H1 (cell line): ENCODE results near the gene SENP6. TPM values are rescaled to one million over a fixed set of nuclear protein-coding genes. Genes with fewer than 3 reads are reported as not detected.

Experiments
- CTCF ChIA-PET: fragments of 300-600 bp; sonication (Branson Sonifier 250); formaldehyde crosslinking; loops from one replicate; lab custom pipeline; 2021; ENCODE audit not compliant: partially characterized antibody; lab: Charles Lee
- POLR2A ChIA-PET: fragments of 300-600 bp; sonication (Branson Sonifier 250); formaldehyde crosslinking; loops from one replicate; lab custom pipeline; 2021; ENCODE audit warnings: inconsistent platforms; ENCODE audit not compliant: partially characterized antibody; lab: Charles Lee
- DNase-seq, 2 experiments: peaks; one replicate each; pipeline versions ENCODE4 v3.0.0 to v3.0.0-alpha.2; 2010 to 2022; ENCODE audit warnings: low spot score in 2 of 2, low read depth in 1 of 2, mixed read lengths in 1 of 2
- FAIRE-seq: peaks from 2 replicates; lab custom pipeline; 2011; peaks lifted over from hg19 to GRCh38; lab: Jason Lieb, UNC
- H2AFZ ChIP-seq: 2 replicates; pipeline ENCODE4 v1.8.1; 2012; ENCODE audit warnings: low read length, inconsistent platforms
- H2AK5ac ChIP-seq: 2 replicates; pipeline ENCODE4 v1.6.1; 2013; ENCODE audit warnings: low read depth, low read length
- H2BK120ac ChIP-seq: replicated peaks from 2 replicates; pipeline ENCODE3; 2013; ENCODE audit warnings: low read depth, low read length, inconsistent platforms
- H2BK12ac ChIP-seq: 2 replicates; pipeline ENCODE4 v1.6.1; 2013; ENCODE audit warnings: low read depth, low read length
- H2BK15ac ChIP-seq: 2 replicates; pipeline ENCODE4 v1.6.1; 2013; ENCODE audit warnings: low read length
- H2BK20ac ChIP-seq: 2 replicates; pipeline ENCODE4 v1.6.1; 2013; ENCODE audit warnings: low read length
- H2BK5ac ChIP-seq: 2 replicates; pipeline ENCODE4 v1.6.1; 2013; ENCODE audit warnings: low read depth, low read length
- H3K14ac ChIP-seq: 2 replicates; pipeline ENCODE4 v1.6.1; 2013; ENCODE audit warnings: inconsistent platforms; ENCODE audit not compliant: insufficient read length
- H3K18ac ChIP-seq: 2 replicates; pipeline ENCODE4 v1.6.1; 2013; ENCODE audit warnings: low read length; ENCODE audit errors: extremely low read depth
- H3K23ac ChIP-seq: 2 replicates; pipeline ENCODE4 v1.6.1; 2013; ENCODE audit warnings: inconsistent platforms; ENCODE audit not compliant: insufficient read length
- H3K23me2 ChIP-seq: 2 replicates; pipeline ENCODE4 v1.6.1; 2013; ENCODE audit warnings: low read depth, low read length
- H3K27ac ChIP-seq: 2 replicates; pipeline ENCODE4 v1.6.1; 2011; ENCODE audit warnings: low read depth, low read length, inconsistent platforms
- H3K27me3 ChIP-seq, 4 experiments: replicated peaks in 1 of 4; 1 replicate in 1 of 4; 2 replicates in 3 of 4; pipeline versions ENCODE4 v1.6.1 to v1.8.1; 2011 to 2013; ENCODE audit warnings: low read length in 3 of 4, mild to moderate bottlenecking in 3 of 4, inconsistent platforms in 2 of 4, mixed read lengths in 2 of 4, moderate library complexity in 1 of 4; ENCODE audit not compliant: control insufficient read depth in 3 of 4, insufficient read depth in 3 of 4; ENCODE audit errors: extremely low read depth in 1 of 4
- H3K36me3 ChIP-seq, 4 experiments: 2 replicates each; pipeline versions ENCODE4 v1.6.1 to v1.8.1; 2011 to 2013; ENCODE audit warnings: mild to moderate bottlenecking in 4 of 4, low read length in 3 of 4, moderate library complexity in 2 of 4, control low read depth in 1 of 4, inconsistent platforms in 1 of 4; ENCODE audit not compliant: insufficient read depth in 4 of 4, control insufficient read depth in 2 of 4
- H3K4ac ChIP-seq: replicated peaks from 2 replicates; pipeline ENCODE3; 2013; ENCODE audit warnings: low read length, low read depth, mixed read lengths, inconsistent platforms; ENCODE audit not compliant: insufficient read length
- H3K4me1 ChIP-seq, 4 experiments: replicated peaks in 1 of 4; 1 replicate in 1 of 4; 2 replicates in 3 of 4; pipeline versions ENCODE4 v1.6.1 to v1.8.1; 2011 to 2013; ENCODE audit warnings: low read length in 3 of 4, inconsistent platforms in 2 of 4, mixed read lengths in 1 of 4; ENCODE audit not compliant: insufficient read depth in 4 of 4, control insufficient read depth in 3 of 4
- H3K4me2 ChIP-seq, 2 experiments: 2 replicates each; pipeline versions ENCODE4 v1.6.1 to v1.8.1; 2011 to 2013; ENCODE audit warnings: low read depth in 2 of 2, low read length in 2 of 2, control low read depth in 1 of 2, inconsistent platforms in 1 of 2, mild to moderate bottlenecking in 1 of 2; ENCODE audit not compliant: insufficient read depth in 1 of 2
- H3K4me3 ChIP-seq, 4 experiments: fragments of 200-600, 300-600 bp in 1 of 4; sonication (generic), shearing (Covaris generic), sonication (Bioruptor Twin) in 1 of 4; 2 replicates each; pipeline versions ENCODE4 v1.5.1 to v1.8.1; 2011 to 2016; ENCODE audit warnings: low read length in 4 of 4, low read depth in 3 of 4, control low read depth in 2 of 4, inconsistent platforms in 2 of 4, mild to moderate bottlenecking in 2 of 4, mixed read lengths in 1 of 4, moderate library complexity in 1 of 4; ENCODE audit not compliant: insufficient read depth in 2 of 4; ENCODE audit errors: extremely low read depth in 1 of 4
- H3K56ac ChIP-seq: replicated peaks from 2 replicates; pipeline ENCODE3; 2013; ENCODE audit warnings: low read depth, mild to moderate bottlenecking, mixed read lengths, low read length, inconsistent platforms; ENCODE audit not compliant: insufficient read length
- H3K79me1 ChIP-seq: 2 replicates; pipeline ENCODE4 v1.6.1; 2013; ENCODE audit warnings: low read depth, low read length, control low read depth
- H3K79me2 ChIP-seq, 2 experiments: 2 replicates each; pipeline versions ENCODE4 v1.6.1 to v1.8.1; 2012 to 2013; ENCODE audit warnings: low read length in 2 of 2, mild to moderate bottlenecking in 2 of 2, inconsistent platforms in 1 of 2; ENCODE audit not compliant: insufficient read depth in 2 of 2, control insufficient read depth in 1 of 2
- H3K9ac ChIP-seq, 4 experiments: replicated peaks in 1 of 4; 1 replicate in 1 of 4; 2 replicates in 3 of 4; pipeline versions ENCODE4 v1.6.1 to v1.8.1; 2011 to 2013; ENCODE audit warnings: low read depth in 3 of 4, low read length in 3 of 4, control low read depth in 2 of 4, mild to moderate bottlenecking in 2 of 4, moderate library complexity in 2 of 4, inconsistent platforms in 1 of 4; ENCODE audit errors: extremely low read depth in 1 of 4
- H3K9me3 ChIP-seq, 2 experiments: 2 replicates each; pipeline versions ENCODE4 v1.6.1 to v1.8.1; 2012 to 2013; ENCODE audit warnings: mild to moderate bottlenecking in 2 of 2, moderate library complexity in 2 of 2, control low read depth in 1 of 2, inconsistent platforms in 1 of 2, low read depth in 1 of 2, low read length in 1 of 2, mixed read lengths in 1 of 2; ENCODE audit not compliant: insufficient read depth in 2 of 2
- H4K20me1 ChIP-seq, 2 experiments: replicated peaks in 1 of 2; 2 replicates each; pipeline versions ENCODE3 to v1.8.1; 2011 to 2013; ENCODE audit warnings: inconsistent platforms in 2 of 2, low read length in 2 of 2, mild to moderate bottlenecking in 1 of 2; ENCODE audit not compliant: insufficient read depth in 2 of 2, control insufficient read depth in 1 of 2
- H4K5ac ChIP-seq: 2 replicates; pipeline ENCODE4 v1.6.1; 2013; ENCODE audit warnings: low read length, low read depth, mixed read lengths, inconsistent platforms; ENCODE audit not compliant: insufficient read length
- H4K8ac ChIP-seq: 2 replicates; pipeline ENCODE4 v1.8.0; 2013; ENCODE audit warnings: mild to moderate bottlenecking, moderate library complexity, low read length, inconsistent platforms; ENCODE audit not compliant: insufficient read depth; ENCODE audit errors: extremely low read depth
- H4K91ac ChIP-seq: replicated peaks from 2 replicates; pipeline ENCODE3; 2013; ENCODE audit warnings: low read length, mixed read lengths, inconsistent platforms; ENCODE audit not compliant: insufficient read length
- EZH2 ChIP-seq: fragments of 200-600 bp; sonication (generic); IDR thresholded peaks from 2 replicates; pipeline ENCODE4 v1.7.1; 2012; ENCODE audit warnings: low read depth, mild to moderate bottlenecking, moderate library complexity, low read length, inconsistent platforms; ENCODE audit not compliant: severe bottlenecking
- FOSL1 ChIP-seq: IDR thresholded peaks from 2 replicates; pipeline ENCODE4 v1.6.1; 2011; ENCODE audit warnings: mild to moderate bottlenecking, low read depth, low read length, moderate library complexity; ENCODE audit not compliant: insufficient read depth
- GABPA ChIP-seq: IDR thresholded peaks from 2 replicates; pipeline ENCODE4 v1.6.1; 2011; ENCODE audit warnings: mild to moderate bottlenecking, low read length, moderate library complexity, borderline replicate concordance; ENCODE audit not compliant: insufficient read depth
- GTF2F1 ChIP-seq: IDR thresholded peaks from 2 replicates; pipeline ENCODE4 v1.6.1; 2012; ENCODE audit warnings: low read depth, low read length, improper control_type of control experiment, borderline replicate concordance
- HDAC2 ChIP-seq, 2 experiments: fragments of 300-600 bp in 1 of 2; sonication (generic) in 1 of 2; IDR thresholded peaks; 2 replicates each; pipeline ENCODE4 v1.6.1; 2011 to 2012; ENCODE audit warnings: low read depth in 2 of 2, low read length in 2 of 2, mild to moderate bottlenecking in 2 of 2, moderate library complexity in 2 of 2, borderline replicate concordance in 1 of 2, inconsistent platforms in 1 of 2
- NANOG ChIP-seq: IDR thresholded peaks from 2 replicates; pipeline ENCODE4 v1.6.1; 2011; ENCODE audit warnings: low read length, low read depth, mild to moderate bottlenecking, inconsistent platforms; ENCODE audit not compliant: insufficient read depth, poor library complexity, severe bottlenecking
- RFX5 ChIP-seq: IDR thresholded peaks from 2 replicates; pipeline ENCODE4 v1.6.1; 2011; ENCODE audit warnings: low read depth, low read length, improper control_type of control experiment, borderline replicate concordance
- SP4 ChIP-seq: IDR thresholded peaks from 2 replicates; pipeline ENCODE4 v1.6.1; 2012; ENCODE audit warnings: low read length, inconsistent platforms
- TEAD4 ChIP-seq: IDR thresholded peaks from 2 replicates; pipeline ENCODE4 v1.6.1; 2012; ENCODE audit warnings: low read depth, low read length, inconsistent platforms, mixed read lengths
- WGBS, 2 experiments: shearing (Covaris generic) in 1 of 2; methylation state at CpG; one replicate each; pipeline versions ENCODE4 v1.1.6 to v1.1.7; 2013 to 2015; ENCODE audit warnings: low lambda C conversion rate in 2 of 2, mixed read lengths in 2 of 2, inconsistent platforms in 1 of 2, low coverage in 1 of 2, missing lambda C conversion rate in 1 of 2; ENCODE audit not compliant: insufficient replicate concordance in 2 of 2, insufficient coverage in 1 of 2, insufficient read length in 1 of 2; ENCODE audit errors: extremely low coverage in 1 of 2, missing lambda C conversion rate in 1 of 2; 5-methylcytosine and 5-hydroxymethylcytosine counted together
- polyA plus RNA-seq, 7 experiments: library from polyadenylated mRNA; depleted of rRNA in 3 of 7; stranded (reverse) in 5 of 7; unstranded in 2 of 7; fragments of >200 nt in 5 of 7; fragments of 200-250 nt in 2 of 7; gene quantifications; 1 replicate in 5 of 7; 2 replicates in 1 of 7; 4 replicates in 1 of 7; pipeline versions ENCODE4 v1.2.1 to v1.2.3, GENCODE V29; 2011 to 2013; ENCODE audit warnings: missing spikeins in 2 of 7, mixed read lengths in 2 of 7
- total RNA-seq: library from RNA; stranded (reverse); fragmentation: NEBNext Ultra II Directional; extraction: Animal tissue kit (Norgen Biotek cat#: 25700); gene quantifications from 2 replicates; pipeline ENCODE4 v1.2.1, GENCODE V29; 2021
- TF ChIP-seq, protein P1 (sequence below): IDR thresholded peaks from 2 replicates; pipeline ENCODE4 v1.6.1; 2012; ENCODE audit warnings: inconsistent platforms

Gene SENP6
- total and polyA plus RNA-seq, 2 of the 8 experiments (the other 6 are each of a cell fraction or from before 2014, with no cell fraction given) = 13.8 to 103 TPM

DNA sequence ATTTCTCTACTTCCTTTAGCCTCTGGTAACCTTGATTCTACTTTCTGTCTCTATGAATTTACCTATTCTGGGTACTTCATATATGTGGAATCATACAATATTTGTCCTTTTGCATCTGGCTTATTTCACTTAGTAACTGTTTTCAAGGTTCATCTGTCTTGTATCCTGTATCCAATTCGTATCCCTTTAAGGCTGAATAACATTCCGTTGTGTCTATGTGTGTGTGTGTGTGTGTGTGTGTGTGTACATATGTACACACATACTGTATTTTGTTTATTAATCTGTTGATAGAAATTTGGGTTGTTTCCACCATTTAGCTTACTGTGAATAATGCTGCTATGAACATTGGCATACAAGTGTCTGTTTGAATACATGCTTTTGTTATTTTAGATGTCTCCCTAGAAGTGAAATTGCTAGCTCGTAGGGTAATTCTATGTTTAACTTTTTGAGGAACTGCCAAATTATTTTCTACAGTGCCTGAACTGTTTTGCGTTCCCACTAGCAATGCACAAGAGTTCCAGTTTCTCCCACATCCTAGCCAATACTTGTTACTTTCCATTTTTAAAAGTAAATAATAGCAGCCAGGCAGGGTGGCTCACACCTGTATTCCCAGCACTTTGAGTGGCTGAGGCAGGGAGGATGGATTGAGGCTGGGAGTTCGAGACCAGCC is 17.7 kb downstream of the SENP6 start:
- Histone ChIP-seq H4K91ac (no peak overlapping the region), H4K5ac (no peak overlapping the region), H3K23me2 (no peaks in the 10 kb centered on the region), H3K9ac (no peak overlapping the region), H3K4me3 (no peak overlapping the region), H2BK15ac (no peak overlapping the region), H3K18ac (no peak overlapping the region), H3K27ac (no peak overlapping the region), H3K56ac (no peak overlapping the region), H3K79me2 (peaks cover 32 to 95% of the 10 kb centered on the region in 2 experiments), H2BK5ac (no peak overlapping the region), H3K23ac (no peak overlapping the region), H2AK5ac (no peak overlapping the region), H2AFZ (no peak overlapping the region), H3K4ac (no peak overlapping the region), H3K4me2 (no peak overlapping the region), H4K20me1 (peaks cover 3 to 4% of the 10 kb centered on the region in 2 experiments), H4K8ac (no peak overlapping the region), H2BK20ac (no peak overlapping the region), H3K36me3 (peaks cover 0 to 28% (median 4%) of the 10 kb centered on the region in 4 experiments; a peak in 5 of 8 replicates), H2BK12ac (no peak overlapping the region), H3K9me3 (0 out of 4 replicates have a peak, but pooled peaks cover 3% of the 10 kb centered on the region in 2 experiments), H3K79me1 (no peaks in the 10 kb centered on the region; the same call in 1 of the 2 replicates), H2BK120ac (no peak overlapping the region), H3K4me1 (no peaks in the 10 kb centered on the region), H3K14ac (no peak overlapping the region), H3K27me3 (no peaks in the 10 kb centered on the region)
- POLR2A ChIA-PET = interaction anchor here (2.5 kb wide), 1 partner anchor 17 kb away, joined by 14 read pairs; the partner anchor contains the start of gene SENP6
- CTCF ChIA-PET = interaction anchor here (0.7 to 1.0 kb wide), 2 partner anchors 56 to 303 kb away, joined by 3 read pairs; no protein-coding TSS in a partner anchor
- FAIRE-seq = no peak
- no peak for DNase-seq
- WGBS, 2 experiments = 96% methylated on average over 5 of the region's 5 CpGs; no CpG with 5 or more reads in 1 of the 2 experiments
- TF ChIP-seq HDAC2 (IDR thresholded peaks at IDR 0.05; ENCODE audit: borderline replicate concordance in 1 of 2, low read depth in 2 of 2, low read length in 2 of 2) (no peak), RFX5 (no peak), GTF2F1 (no peak), GABPA (no peak), SP4 (no peak), EZH2 (no peak), TEAD4 (no peak), FOSL1 (no peak), NANOG (no peak)
- TF ChIP-seq, protein P1, sequence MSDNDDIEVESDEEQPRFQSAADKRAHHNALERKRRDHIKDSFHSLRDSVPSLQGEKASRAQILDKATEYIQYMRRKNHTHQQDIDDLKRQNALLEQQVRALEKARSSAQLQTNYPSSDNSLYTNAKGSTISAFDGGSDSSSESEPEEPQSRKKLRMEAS = no peak
